ENCODE data around the gene EPHA10.

Gene EPHA10

DNA sequence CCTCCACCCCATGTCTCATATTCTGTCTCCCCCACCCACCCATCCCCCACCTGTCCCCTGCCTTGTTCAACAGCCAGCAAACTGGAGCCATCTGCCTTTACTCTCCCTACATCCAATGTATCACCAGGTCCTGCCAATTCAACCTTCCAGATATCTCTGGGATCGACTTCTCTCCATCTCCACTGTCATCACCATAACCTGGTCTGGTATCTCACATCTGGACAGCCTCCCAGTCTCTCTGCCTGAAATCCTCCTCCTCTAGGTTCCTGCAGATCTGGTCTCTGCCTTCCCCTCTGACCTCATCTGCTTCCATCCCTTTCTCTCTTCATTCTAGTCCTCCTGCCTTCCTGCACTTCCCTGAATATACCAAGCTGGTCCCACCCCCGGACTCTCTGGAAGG is 94.8 kb downstream of the EPHA10 start:
- no peak for DNase-seq

DNA sequence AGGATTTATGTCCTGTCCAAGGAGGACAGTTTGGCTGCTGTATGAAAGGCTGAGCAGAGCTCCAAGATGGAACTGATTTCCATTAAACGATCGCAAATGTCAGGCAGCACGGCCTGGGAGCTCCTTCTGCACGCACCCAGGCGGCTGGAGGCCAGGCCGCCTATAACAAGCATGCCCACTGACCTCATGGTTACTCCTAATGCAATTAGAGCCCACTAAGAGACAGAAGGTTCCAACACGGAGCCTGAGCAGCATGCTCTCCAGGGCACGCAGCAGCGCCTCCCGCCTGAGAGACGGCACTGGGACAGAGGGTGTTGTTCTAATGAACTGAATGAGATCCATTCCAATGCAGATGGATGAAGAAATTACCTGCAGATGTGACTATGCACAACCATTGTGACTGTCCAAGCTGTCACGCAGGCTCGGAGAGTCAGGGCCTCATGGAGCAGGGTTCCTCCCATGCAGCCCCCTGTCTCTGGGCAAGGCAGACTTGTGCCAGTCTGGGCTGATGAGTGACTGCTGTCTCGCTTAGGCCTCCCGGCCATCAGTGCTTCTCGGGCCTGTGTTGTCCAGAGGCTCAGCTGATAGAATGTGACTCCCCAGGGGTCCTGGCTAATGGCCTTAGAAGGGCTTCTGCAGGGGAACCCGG is 97.8 kb downstream of the EPHA10 start:
- no peak for DNase-seq

DNA sequence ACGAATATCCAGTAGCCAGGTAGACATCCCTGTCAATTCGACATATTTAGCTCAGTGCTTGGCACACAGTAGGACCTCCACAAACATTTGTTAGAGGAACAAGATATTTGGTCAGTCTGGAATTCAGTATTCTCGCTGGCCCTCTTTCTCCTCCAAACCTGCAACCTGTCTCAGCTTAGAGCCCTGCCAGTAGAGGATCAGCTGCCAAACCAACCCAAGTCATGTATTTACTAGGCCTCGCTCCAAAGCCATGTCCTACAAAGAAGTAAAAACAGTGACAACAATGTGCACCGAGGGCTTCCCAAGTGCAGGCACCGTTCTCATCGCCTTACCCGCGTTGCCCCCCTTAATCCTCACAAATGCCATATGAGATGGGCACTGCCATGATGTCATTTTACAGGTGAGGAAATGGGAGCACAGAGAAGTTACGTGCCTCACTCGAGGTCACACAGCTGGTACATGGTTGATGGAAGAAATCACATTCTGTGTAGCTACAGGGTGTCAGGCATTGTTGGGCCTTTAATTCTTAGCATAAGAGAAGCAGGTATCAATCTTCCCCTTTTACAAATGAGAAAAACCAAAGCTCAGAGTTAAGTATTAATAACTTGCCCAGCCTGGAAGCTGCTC is 98.6 kb downstream of the EPHA10 start:
- DNase-seq = no peak

Measured in stimulated activated CD4-positive, alpha-beta T cell treated with anti-CD3 and anti-CD28 coated beads, Interleukin-15, amount 100 ng/mL, for 24 hours (primary cell).